22Rv1 (cell line): ENCODE measurements around the gene GATAD2B.

Source experiments
- H3K27ac ChIP-seq: fragments of 450-650 bp; 2 replicates; pipeline ENCODE4 v1.5.1; 2017
- ZFX ChIP-seq: fragments of 450-650 bp; IDR thresholded peaks from 2 replicates; pipeline ENCODE4 v1.6.1; 2017; ENCODE audit warnings: antibody characterized with exemption, borderline replicate concordance
- TF ChIP-seq, protein P1 (sequence below): fragments of 450-650 bp; IDR thresholded peaks from 2 replicates; pipeline ENCODE4 v1.5.1; 2017; ENCODE audit warnings: mild to moderate bottlenecking

Gene GATAD2B

DNA sequence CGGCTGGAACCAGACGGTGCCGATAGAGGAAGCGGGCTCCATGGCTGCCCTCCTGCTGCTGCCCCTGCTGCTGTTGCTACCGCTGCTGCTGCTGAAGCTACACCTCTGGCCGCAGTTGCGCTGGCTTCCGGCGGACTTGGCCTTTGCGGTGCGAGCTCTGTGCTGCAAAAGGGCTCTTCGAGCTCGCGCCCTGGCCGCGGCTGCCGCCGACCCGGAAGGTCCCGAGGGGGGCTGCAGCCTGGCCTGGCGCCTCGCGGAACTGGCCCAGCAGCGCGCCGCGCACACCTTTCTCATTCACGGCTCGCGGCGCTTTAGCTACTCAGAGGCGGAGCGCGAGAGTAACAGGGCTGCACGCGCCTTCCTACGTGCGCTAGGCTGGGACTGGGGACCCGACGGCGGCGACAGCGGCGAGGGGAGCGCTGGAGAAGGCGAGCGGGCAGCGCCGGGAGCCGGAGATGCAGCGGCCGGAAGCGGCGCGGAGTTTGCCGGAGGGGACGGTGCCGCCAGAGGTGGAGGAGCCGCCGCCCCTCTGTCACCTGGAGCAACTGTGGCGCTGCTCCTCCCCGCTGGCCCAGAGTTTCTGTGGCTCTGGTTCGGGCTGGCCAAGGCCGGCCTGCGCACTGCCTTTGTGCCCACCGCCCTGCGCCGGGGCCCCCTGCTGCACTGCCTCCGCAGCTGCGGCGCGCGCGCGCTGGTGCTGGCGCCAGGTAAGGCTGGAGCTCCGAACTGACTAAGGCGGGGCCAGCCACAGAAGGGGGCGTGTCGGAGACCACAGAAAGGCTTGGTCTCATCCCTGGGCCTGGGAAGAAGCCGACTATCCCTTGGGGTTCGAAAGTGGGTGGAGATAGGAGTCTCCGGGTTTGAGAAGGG, 147.1 kb downstream of the GATAD2B start:
- H3K27ac ChIP-seq: peak overlapping the region; percentile 99
- no peak for TF ChIP-seq ZFX
- TF ChIP-seq, protein P1, sequence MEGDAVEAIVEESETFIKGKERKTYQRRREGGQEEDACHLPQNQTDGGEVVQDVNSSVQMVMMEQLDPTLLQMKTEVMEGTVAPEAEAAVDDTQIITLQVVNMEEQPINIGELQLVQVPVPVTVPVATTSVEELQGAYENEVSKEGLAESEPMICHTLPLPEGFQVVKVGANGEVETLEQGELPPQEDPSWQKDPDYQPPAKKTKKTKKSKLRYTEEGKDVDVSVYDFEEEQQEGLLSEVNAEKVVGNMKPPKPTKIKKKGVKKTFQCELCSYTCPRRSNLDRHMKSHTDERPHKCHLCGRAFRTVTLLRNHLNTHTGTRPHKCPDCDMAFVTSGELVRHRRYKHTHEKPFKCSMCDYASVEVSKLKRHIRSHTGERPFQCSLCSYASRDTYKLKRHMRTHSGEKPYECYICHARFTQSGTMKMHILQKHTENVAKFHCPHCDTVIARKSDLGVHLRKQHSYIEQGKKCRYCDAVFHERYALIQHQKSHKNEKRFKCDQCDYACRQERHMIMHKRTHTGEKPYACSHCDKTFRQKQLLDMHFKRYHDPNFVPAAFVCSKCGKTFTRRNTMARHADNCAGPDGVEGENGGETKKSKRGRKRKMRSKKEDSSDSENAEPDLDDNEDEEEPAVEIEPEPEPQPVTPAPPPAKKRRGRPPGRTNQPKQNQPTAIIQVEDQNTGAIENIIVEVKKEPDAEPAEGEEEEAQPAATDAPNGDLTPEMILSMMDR: peak; percentile 49

GRCh38 chr1:153774780-153775457, 147.9 kb downstream of the GATAD2B start, which contains the start of gene SLC27A3:
Gene SLC27A3, plus strand, starts transcription at chr1:153775407. Its CDS starts 91 bp downstream, at chr1:153775498.
- peak within 1 kb of the TSS; percentile 99 for H3K27ac ChIP-seq

GRCh38 chr1:153774026-153774595, 148.7 kb downstream of the GATAD2B start:
- TF ChIP-seq, protein P1: no peak
- no peak for TF ChIP-seq ZFX
- H3K27ac ChIP-seq: peak overlapping the region; percentile 99

More at GRCh38 chr1:153774780-153775457, 147.9 kb downstream of the GATAD2B start, which contains the start of gene SLC27A3:
- TF ChIP-seq, protein P1: no peak
- TF ChIP-seq ZFX: no peak

DNA sequence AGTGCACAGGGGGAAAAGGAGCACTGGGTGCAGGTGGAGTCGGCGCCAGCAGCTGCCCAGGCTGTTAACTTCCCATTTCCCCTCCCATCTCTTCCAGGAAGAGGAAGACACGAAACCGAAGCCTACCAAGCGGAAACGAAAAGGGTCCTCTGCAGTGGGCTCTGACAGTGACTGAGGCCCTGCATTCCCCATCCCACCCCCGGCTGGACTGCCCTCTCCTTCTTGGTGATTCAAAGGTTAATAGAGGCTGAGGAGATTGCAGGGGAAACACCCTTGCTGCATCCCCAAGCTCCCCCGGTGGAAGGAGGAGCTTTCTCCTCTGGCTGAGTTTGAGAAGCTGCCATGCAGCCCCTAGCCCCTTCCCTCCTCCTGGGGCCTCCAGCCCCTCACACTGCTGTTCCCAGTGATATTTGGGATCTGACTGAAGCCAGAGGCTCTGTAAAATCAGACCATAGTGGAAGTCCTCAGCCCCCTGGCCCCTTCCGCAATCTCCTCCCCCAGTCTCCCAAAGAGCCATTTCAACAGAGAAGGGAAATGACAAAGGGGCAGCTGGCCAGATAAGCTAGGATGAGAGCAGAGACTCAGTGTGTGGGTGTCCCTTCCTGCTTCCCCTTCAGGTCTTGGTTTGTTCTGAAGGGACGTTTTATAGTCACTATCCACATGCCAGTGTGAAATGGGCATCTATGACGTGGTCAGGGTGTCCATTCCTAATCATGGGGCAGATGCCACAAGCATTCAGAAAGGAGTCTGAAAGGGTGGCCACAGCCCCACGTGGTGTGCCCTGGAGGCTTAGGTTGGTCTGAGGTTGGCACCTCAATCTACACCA, 149.5 kb downstream of the GATAD2B start:
- H3K27ac ChIP-seq: peak overlapping the region; percentile 99
- TF ChIP-seq ZFX: no peak
- TF ChIP-seq, protein P1: no peak

- H3K27ac ChIP-seq: no peak overlapping the region
- TF ChIP-seq, protein P1: peak; percentile 47
- no peak for TF ChIP-seq ZFX
Measured at GRCh38 chr1:153771841-153772593, 150.8 kb downstream of the GATAD2B start.

GRCh38 chr1:153771261-153771660, 151.5 kb downstream of the GATAD2B start:
- TF ChIP-seq ZFX: no peak
- TF ChIP-seq, protein P1: no peak
- H3K27ac ChIP-seq: no peak overlapping the region
